GM12872 (cell line): ENCODE data around the gene STAT5A.

Experiments
- TF ChIP-seq, protein P1 (sequence below): IDR thresholded peaks from 3 replicates; pipeline ENCODE4 v1.5.1; 2011; ENCODE audit warnings: low read depth, mild to moderate bottlenecking, low read length, moderate library complexity; ENCODE audit not compliant: insufficient read depth

Gene STAT5A

GRCh38 chr17:42305543-42306384 lies 17.5 kb downstream of the STAT5A start:
- TF ChIP-seq, protein P1, sequence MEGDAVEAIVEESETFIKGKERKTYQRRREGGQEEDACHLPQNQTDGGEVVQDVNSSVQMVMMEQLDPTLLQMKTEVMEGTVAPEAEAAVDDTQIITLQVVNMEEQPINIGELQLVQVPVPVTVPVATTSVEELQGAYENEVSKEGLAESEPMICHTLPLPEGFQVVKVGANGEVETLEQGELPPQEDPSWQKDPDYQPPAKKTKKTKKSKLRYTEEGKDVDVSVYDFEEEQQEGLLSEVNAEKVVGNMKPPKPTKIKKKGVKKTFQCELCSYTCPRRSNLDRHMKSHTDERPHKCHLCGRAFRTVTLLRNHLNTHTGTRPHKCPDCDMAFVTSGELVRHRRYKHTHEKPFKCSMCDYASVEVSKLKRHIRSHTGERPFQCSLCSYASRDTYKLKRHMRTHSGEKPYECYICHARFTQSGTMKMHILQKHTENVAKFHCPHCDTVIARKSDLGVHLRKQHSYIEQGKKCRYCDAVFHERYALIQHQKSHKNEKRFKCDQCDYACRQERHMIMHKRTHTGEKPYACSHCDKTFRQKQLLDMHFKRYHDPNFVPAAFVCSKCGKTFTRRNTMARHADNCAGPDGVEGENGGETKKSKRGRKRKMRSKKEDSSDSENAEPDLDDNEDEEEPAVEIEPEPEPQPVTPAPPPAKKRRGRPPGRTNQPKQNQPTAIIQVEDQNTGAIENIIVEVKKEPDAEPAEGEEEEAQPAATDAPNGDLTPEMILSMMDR = no peak

GRCh38 chr17:42306385-42306667 lies 18.0 kb downstream of the STAT5A start:
- TF ChIP-seq, protein P1 = no peak

GRCh38 chr17:42307362-42307927 lies 19.1 kb downstream of the STAT5A start:
- TF ChIP-seq, protein P1 = no peak

GRCh38 chr17:42308446-42308845 lies 20.1 kb downstream of the STAT5A start:
- TF ChIP-seq, protein P1 = no peak

GRCh38 chr17:42309142-42309541 lies 20.8 kb downstream of the STAT5A start:
- TF ChIP-seq, protein P1 = no peak

DNA sequence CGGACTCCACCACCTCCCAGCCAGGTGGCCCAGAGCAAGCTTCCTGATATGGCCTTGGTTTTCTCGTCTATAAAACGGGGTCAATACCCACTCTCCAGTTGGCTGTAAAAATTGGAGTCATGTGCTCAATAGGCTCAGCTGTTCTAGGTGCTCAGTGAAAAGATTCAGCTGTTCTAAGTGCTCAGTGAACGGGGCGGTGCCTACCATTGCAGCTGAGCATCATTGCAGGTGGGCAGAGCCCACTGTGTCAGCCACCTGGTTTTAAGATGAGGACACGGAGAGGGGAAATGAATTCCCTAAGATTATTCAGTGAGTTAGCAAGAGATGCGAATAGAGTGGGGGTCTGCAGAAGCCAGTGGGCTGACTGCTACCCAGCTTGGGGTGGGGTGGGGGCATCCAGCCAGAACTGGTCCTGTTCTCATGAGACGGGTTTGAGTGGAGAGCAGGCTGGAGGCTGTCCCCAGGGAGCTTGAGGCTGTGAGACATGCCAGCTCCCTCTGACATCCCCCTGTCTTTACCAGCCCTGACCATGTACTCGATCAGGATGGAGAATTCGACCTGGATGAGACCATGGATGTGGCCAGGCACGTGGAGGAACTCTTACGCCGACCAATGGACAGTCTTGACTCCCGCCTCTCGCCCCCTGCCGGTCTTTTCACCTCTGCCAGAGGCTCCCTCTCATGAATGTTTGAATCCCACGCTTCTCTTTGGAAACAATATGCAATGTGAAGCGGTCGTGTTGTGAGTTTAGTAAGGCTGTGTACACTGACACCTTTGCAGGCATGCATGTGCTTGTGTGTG lies 21.9 kb downstream of the STAT5A start:
- TF ChIP-seq, protein P1 = no peak

- TF ChIP-seq, protein P1 = no peak
Observed at GRCh38 chr17:42310787-42311215, 22.5 kb downstream of the STAT5A start.
